A673 (cell line): ENCODE measurements around the gene FOXF2. TPM values are rescaled to one million over a fixed set of nuclear protein-coding genes. Genes with fewer than 3 reads are reported as not detected.

Experiments used
- BruUV-seq: library from RNA; stranded (reverse); fragments of 400-500 nt; replicated peaks from 2 replicates; lab custom pipeline; 2021; lab: Mats Ljungman, UMichigan
- CTCF ChIA-PET: fragments of 300-600 bp; sonication (Branson Sonifier 250); formaldehyde crosslinking; loops from one replicate; lab custom pipeline; 2022; ENCODE audit warnings: antibody characterized with exemption; lab: Charles Lee
- POLR2A ChIA-PET: fragments of 300-600 bp; sonication (Branson Sonifier 250); formaldehyde crosslinking; loops from one replicate; lab custom pipeline; 2022; ENCODE audit warnings: antibody characterized with exemption; ENCODE audit not compliant: low non-redundant PET; lab: Charles Lee
- DNase-seq: peaks from one replicate; pipeline ENCODE4 v3.0.0-alpha.2; 2015; ENCODE audit warnings: low spot score
- H3K27ac ChIP-seq: fragments of 200-600 bp; sonication (generic); 2 replicates; pipeline ENCODE4 v1.5.1; 2016; ENCODE audit warnings: mixed run types, low read depth, mild to moderate bottlenecking, mixed read lengths, antibody characterized with exemption, low read length; ENCODE audit not compliant: poor library complexity, severe bottlenecking
- H3K27me3 ChIP-seq: fragments of 200-600 bp; sonication (generic); replicated peaks from 2 replicates; pipeline ENCODE4 v1.6.1; 2017; ENCODE audit warnings: mixed run types, low read depth, mild to moderate bottlenecking, mixed read lengths, antibody characterized with exemption, low read length; ENCODE audit not compliant: insufficient read depth, poor library complexity
- H3K36me3 ChIP-seq: fragments of 200-600 bp; sonication (generic); 2 replicates; pipeline ENCODE4 v1.6.1; 2016; ENCODE audit warnings: mixed run types, mild to moderate bottlenecking, mixed read lengths, antibody characterized with exemption, low read length; ENCODE audit not compliant: insufficient read depth, poor library complexity, severe bottlenecking
- H3K4me1 ChIP-seq: fragments of 200-600 bp; sonication (generic); 2 replicates; pipeline ENCODE4 v1.6.1; 2017; ENCODE audit warnings: mixed run types, mild to moderate bottlenecking, mixed read lengths, antibody characterized with exemption, low read length; ENCODE audit not compliant: insufficient read depth, poor library complexity, severe bottlenecking
- H3K4me3 ChIP-seq: fragments of 200-600 bp; sonication (generic); 2 replicates; pipeline ENCODE4 v1.5.1; 2016; ENCODE audit warnings: low read depth, mixed run types, mild to moderate bottlenecking, mixed read lengths, low read length; ENCODE audit not compliant: poor library complexity, severe bottlenecking
- H3K9me3 ChIP-seq: fragments of 200-600 bp; sonication (generic); 2 replicates; pipeline ENCODE4 v1.6.1; 2016; ENCODE audit warnings: mixed run types, low read depth, mild to moderate bottlenecking, mixed read lengths, antibody characterized with exemption, low read length; ENCODE audit not compliant: poor library complexity, severe bottlenecking
- EZH2 ChIP-seq: fragments of 200-600 bp; sonication (generic); IDR thresholded peaks from 2 replicates; pipeline ENCODE4 v1.6.1; 2017; ENCODE audit warnings: borderline replicate concordance, low read depth, mild to moderate bottlenecking, mixed read lengths, antibody characterized with exemption, low read length; ENCODE audit not compliant: poor library complexity, severe bottlenecking
- intact Hi-C: fragments of 100-400 bp; cut with micrococcal nuclease; formaldehyde crosslinking; loops from one replicate; pipeline ENCODE4 v1.10.0; 2022; ENCODE audit not compliant: unreplicated experiment
- total RNA-seq: library from RNA; stranded (reverse); gene quantifications from 2 replicates; pipeline ENCODE4 v1.2.3, GENCODE V29; 2021
- TF ChIP-seq, protein P1 (sequence below): fragments of 300-800, 200-600 bp; sonication (generic); conservative IDR thresholded peaks from 2 replicates; pipeline ENCODE4 v1.5.1; 2017; ENCODE audit warnings: low read depth, mild to moderate bottlenecking, antibody characterized with exemption, low read length, moderate library complexity, mixed read lengths

Gene FOXF2
- total RNA-seq, 1 experiment from 2014 or later: 0.13 TPM

DNA sequence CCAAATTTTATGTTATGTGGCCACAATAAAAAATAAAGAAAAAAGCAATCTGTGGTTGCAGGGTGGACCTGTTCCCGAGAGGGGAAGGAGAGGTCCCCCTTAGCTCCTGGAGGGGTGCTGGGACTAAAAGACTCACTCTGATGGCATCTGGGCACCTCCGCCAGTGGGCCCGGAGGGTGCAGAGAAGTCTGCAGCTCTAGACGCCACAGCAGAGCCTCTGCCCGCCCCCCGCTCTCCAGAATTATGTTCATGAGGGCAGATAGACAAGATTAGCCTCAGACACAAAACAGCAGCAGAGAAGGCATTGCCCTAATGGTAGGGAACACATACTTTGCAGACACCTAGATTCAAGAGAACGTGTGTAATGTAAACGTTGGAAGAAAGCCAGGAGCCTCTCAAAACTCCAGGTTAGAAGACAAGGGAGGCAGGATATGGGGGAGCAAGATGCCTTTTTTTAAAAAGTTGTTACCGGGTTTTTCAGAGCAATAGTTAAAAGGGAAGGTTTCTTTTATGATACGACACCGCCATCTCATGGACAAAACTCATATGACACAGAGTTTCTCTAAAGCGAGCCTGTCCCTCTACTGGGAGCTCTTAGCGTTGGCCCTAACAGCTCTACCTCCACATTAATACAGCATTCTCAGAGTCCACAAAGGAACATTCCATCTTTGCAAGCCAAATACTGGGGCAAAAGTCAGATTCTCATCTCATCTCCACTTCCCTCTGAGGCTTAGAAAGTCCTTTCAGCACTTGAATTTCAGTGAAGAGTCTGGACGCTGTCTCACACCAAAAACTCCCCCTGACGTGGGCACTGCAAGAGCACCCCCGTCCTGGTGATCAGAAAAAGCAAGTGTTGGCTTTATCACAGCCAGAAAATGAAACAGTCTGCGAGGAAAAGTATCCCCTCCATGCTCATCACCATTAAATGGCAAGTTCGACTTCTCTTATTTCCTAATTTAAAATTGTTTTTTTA lies 47.2 kb downstream of the FOXF2 start:
- CTCF ChIA-PET: interaction anchor here (0.8 to 2.1 kb wide), 4 partner anchors 10 to 844 kb away, joined by 4 to 6 read pairs (median 4); no protein-coding TSS in a partner anchor
- BruUV-seq: no TSS peak
- H3K27me3 ChIP-seq: peaks cover 32% of the 10 kb centered on the region
- no peak overlapping the region for H3K27ac ChIP-seq
- no peaks in the 10 kb centered on the region for H3K9me3 ChIP-seq
- POLR2A ChIA-PET: interaction anchor here (0.6 kb wide), 1 partner anchor 869 kb away, joined by 5 read pairs; no protein-coding TSS in a partner anchor
- H3K4me1 ChIP-seq: no peaks in the 10 kb centered on the region
- TF ChIP-seq, protein P1, sequence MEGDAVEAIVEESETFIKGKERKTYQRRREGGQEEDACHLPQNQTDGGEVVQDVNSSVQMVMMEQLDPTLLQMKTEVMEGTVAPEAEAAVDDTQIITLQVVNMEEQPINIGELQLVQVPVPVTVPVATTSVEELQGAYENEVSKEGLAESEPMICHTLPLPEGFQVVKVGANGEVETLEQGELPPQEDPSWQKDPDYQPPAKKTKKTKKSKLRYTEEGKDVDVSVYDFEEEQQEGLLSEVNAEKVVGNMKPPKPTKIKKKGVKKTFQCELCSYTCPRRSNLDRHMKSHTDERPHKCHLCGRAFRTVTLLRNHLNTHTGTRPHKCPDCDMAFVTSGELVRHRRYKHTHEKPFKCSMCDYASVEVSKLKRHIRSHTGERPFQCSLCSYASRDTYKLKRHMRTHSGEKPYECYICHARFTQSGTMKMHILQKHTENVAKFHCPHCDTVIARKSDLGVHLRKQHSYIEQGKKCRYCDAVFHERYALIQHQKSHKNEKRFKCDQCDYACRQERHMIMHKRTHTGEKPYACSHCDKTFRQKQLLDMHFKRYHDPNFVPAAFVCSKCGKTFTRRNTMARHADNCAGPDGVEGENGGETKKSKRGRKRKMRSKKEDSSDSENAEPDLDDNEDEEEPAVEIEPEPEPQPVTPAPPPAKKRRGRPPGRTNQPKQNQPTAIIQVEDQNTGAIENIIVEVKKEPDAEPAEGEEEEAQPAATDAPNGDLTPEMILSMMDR: peak; percentile 75
- TF ChIP-seq EZH2: no peak
- H3K36me3 ChIP-seq: no peaks in the 10 kb centered on the region
- intact Hi-C loops: loop anchor here (5.0 kb wide), 3 partner anchors 639 to 844 kb away; no protein-coding TSS in a partner anchor
- no peak overlapping the region for H3K4me3 ChIP-seq
- DNase-seq: peak; percentile 80

DNA sequence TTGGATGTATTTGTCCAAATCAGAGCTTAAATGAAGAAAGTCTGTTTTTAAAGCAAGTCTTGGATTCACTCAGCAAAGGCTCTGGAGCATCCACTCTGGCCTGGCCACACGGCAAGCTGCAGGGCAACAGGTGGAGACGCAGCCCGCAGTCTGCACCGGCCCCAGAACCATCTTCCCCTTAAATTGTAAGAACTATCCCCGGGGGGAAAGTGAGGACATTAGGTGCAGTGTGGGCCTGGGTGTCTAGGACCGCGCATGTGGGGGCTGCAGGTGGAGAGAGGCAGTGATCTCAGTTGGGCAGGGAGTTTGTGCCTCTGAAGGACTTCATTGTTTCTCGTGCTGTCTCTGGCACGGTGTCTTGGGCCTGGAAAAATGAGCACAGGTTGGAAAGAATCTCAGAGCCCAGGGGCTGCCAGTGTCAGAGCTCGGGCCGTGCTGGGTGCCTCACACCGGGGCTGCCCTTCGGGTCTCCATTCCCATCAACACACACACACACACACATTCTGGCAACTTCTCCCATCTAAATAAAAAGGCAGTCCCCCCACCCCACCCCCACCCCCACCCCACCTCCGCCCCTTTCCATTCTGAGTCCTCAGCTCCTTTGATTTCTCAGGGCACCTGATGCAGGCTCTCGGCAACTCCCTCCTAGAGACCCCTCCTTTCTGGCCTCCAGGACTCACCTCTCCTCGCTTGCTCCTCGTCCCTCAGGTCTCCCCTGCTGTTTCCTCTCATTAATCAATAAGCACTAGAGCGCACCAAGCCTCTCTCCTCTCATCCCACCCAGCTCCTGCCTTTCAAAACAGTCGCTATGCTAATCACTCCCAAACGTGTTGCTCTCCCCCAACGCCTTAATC lies 48.4 kb downstream of the FOXF2 start:
- TF ChIP-seq, protein P1: no peak
- no peak for TF ChIP-seq EZH2
- Histone ChIP-seq H3K27ac (no peak overlapping the region), H3K36me3 (no peaks in the 10 kb centered on the region), H3K4me3 (no peak overlapping the region), H3K4me1 (no peaks in the 10 kb centered on the region), H3K27me3 (peaks cover 32% of the 10 kb centered on the region), H3K9me3 (no peaks in the 10 kb centered on the region)
- CTCF ChIA-PET: interaction anchor here (2.1 kb wide), 1 partner anchor 845 kb away, joined by 6 read pairs; no protein-coding TSS in a partner anchor
- DNase-seq: no peak
- POLR2A ChIA-PET: no interaction called here
- intact Hi-C loops: loop anchor here (5.0 kb wide), 3 partner anchors 640 to 845 kb away; no protein-coding TSS in a partner anchor
- BruUV-seq: no TSS peak

DNA sequence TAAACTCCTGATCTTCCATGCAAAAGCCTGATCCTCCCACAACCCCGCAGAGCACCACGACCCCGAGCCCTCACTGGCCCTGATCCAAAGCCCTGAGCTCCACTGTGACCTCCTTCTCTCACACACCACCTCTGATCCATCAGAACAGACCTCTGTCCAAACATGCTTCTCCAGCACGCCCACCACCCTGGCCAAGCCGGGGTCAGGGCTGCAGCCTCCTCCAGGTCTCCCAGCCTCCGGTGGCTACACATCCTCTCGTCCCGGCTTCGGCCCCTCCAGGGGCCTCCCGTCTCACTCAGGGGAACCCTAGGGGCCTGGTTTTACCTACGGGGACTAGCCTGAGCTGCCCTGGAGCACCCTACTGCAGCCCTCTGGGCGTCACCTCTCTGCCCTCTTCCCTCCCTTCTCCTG lies 49.1 kb downstream of the FOXF2 start:
- Histone ChIP-seq H3K4me1 (no peaks in the 10 kb centered on the region), H3K27ac (no peak overlapping the region), H3K27me3 (peaks cover 32% of the 10 kb centered on the region), H3K4me3 (no peak overlapping the region), H3K36me3 (no peaks in the 10 kb centered on the region), H3K9me3 (no peaks in the 10 kb centered on the region)
- CTCF ChIA-PET: no interaction called here
- TF ChIP-seq, protein P1: no peak
- TF ChIP-seq EZH2: no peak
- DNase-seq: no peak
- intact Hi-C loops: loop anchor here (5.0 kb wide), 3 partner anchors 641 to 846 kb away; no protein-coding TSS in a partner anchor
- BruUV-seq: no TSS peak
- POLR2A ChIA-PET: no interaction called here
